PC-9 (cell line): ENCODE results near the gene MORC1.

Experiments used
- EZH2 ChIP-seq: fragments of 200-600 bp; sonication (generic); IDR thresholded peaks from 2 replicates; pipeline ENCODE4 v1.8.0; 2017; ENCODE audit warnings: antibody characterized with exemption, low read depth
- TF ChIP-seq, protein P1 (sequence below): fragments of 200-600 bp; sonication (generic); conservative IDR thresholded peaks from 2 replicates; pipeline ENCODE4 v1.6.1; 2017; ENCODE audit warnings: mixed run types, antibody characterized with exemption, mild to moderate bottlenecking, moderate library complexity

GRCh38 chr3:109028753-109029152 is 89.2 kb downstream of the MORC1 start:
- TF ChIP-seq, protein P1, sequence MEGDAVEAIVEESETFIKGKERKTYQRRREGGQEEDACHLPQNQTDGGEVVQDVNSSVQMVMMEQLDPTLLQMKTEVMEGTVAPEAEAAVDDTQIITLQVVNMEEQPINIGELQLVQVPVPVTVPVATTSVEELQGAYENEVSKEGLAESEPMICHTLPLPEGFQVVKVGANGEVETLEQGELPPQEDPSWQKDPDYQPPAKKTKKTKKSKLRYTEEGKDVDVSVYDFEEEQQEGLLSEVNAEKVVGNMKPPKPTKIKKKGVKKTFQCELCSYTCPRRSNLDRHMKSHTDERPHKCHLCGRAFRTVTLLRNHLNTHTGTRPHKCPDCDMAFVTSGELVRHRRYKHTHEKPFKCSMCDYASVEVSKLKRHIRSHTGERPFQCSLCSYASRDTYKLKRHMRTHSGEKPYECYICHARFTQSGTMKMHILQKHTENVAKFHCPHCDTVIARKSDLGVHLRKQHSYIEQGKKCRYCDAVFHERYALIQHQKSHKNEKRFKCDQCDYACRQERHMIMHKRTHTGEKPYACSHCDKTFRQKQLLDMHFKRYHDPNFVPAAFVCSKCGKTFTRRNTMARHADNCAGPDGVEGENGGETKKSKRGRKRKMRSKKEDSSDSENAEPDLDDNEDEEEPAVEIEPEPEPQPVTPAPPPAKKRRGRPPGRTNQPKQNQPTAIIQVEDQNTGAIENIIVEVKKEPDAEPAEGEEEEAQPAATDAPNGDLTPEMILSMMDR: no peak
- no peak for TF ChIP-seq EZH2
